HG02588 (cell line): ENCODE results near the gene THSD7A.
A peak's percentile ranks its signal among the peaks of the same experiment; 100 is the strongest.

Experiments used
- ATAC-seq: cut with Tn5 transposase; IDR thresholded peaks from one replicate; pipeline ENCODE4 v1.9.1; 2021; ENCODE audit warnings: mild to moderate bottlenecking, moderate library complexity; ENCODE audit not compliant: unreplicated experiment

THSD7A gene

GRCh38 chr7:11648101-11648500, 183.9 kb downstream of the THSD7A start:
- no peak for ATAC-seq

DNA sequence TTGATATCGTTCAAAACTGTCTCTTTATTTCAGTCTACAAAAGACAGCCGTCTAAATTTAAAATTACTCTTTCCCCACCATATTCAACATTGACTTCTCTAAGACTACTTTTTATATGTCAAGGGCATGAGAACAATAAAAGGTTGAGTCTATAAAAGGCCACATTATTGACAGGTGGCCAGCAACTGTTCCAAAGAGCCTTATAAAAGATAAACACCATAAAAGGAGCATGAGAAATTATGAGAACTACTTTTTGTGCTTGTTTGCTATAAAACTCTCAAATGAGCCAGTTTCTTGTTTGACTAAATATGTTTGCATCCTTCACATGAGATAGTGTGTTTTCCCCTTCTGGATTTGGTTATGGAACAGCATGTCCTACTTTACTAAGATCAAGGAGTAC, 189.2 kb downstream of the THSD7A start:
- no peak for ATAC-seq

DNA sequence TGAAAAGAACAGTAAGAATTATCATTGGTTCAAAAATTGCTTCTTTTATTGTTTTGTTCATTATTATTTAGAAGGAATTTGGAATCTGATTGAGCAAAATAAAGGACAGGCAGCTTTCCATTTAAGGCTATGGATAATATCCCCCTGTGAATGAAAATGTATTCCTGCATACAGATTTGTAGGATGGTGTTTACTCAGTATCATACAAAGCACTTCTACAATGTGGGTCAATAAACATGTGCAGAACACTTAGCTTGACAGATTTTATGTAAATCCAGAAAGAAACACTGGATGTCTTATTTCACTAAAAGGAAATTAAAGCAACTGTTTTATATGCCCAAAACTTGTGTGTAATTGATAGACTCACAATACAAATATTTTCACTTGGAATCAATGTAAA, 189.7 kb downstream of the THSD7A start:
- ATAC-seq = no peak

DNA sequence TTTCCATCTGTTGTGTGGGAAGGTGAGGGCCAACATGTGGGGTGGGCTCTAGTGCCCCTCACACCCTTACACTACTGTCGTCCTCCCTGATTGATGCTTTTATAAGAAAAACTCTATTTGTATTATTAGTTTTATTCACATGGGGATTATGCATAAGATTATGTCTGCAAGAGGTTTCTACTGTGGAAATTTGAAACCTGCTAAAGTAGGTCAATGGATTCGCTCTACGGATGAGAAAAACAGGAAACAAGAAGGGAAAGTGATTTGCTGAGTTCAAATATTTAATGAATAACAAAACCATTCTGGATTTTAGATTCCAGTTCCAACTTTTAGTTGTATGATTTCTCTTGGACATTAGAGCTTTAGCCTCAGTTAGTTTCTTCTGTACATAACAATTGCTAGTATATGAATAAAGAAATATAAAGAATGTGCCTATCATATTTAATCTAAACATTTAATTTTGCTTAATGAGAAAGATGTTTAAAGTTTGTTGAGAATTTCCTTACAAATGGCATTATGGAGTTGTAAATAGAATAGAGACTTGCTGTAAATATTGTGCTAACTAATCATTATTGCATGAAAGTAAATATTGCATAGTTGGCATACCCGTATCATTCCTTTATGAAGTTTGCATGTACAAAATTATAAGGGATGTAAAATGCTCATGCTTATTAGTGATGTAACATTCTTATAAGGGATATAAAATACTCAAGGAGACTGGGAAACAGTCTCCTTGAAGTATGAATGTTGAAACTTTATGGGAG, 193.8 kb downstream of the THSD7A start:
- no peak for ATAC-seq

- no peak for ATAC-seq
Measured at GRCh38 chr7:11636274-11636673, 195.7 kb downstream of the THSD7A start.

DNA sequence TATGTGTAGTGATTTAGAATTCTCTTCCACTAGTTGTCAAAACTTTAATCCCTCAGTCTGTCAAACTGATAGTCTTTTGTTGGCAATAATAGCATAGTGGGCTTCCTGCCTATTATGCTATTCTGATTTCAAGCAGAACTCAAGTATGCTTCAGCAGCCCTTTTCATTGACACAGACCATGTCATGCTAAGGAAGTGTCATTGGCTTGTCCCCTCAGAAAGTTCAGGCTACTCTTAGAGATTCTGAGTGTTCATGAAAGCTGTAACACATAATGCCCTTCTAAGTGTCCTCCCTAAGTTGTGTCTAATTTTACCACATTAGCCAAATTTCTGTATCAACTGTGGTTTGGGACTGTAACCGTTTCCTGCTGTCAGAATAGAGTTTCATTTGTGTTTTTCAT, 198.7 kb downstream of the THSD7A start:
- no peak for ATAC-seq

- no peak for ATAC-seq
Measured at GRCh38 chr7:11630355-11630754, 201.6 kb downstream of the THSD7A start.

- ATAC-seq = no peak
Measured at GRCh38 chr7:11625669-11626068, 206.3 kb downstream of the THSD7A start.

GRCh38 chr7:11623093-11623678, 208.8 kb downstream of the THSD7A start:
- no peak for ATAC-seq

GRCh38 chr7:11620406-11621253, 211.4 kb downstream of the THSD7A start:
- ATAC-seq = no peak

DNA sequence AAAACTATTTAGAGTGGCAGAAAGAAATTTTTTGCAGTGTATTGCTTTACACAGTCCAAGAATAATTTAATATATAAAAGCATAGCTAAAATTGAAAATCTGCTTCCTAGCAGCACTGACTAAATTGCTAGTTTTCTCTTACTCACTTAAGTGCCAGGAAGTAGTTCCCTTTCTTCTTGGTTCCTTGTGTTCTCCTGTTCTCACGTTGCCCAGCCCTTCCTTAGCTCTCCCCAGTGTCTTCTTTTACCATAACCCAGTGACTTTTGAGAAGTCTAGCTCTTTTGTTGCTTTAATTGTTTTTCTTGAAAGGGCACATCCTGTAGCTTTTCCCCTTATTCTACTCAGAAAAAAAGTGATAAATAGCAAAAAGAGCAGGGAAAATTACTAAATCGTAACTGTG, 215.5 kb downstream of the THSD7A start:
- ATAC-seq = no peak

GRCh38 chr7:11615174-11615573, 216.8 kb downstream of the THSD7A start:
- no peak for ATAC-seq

DNA sequence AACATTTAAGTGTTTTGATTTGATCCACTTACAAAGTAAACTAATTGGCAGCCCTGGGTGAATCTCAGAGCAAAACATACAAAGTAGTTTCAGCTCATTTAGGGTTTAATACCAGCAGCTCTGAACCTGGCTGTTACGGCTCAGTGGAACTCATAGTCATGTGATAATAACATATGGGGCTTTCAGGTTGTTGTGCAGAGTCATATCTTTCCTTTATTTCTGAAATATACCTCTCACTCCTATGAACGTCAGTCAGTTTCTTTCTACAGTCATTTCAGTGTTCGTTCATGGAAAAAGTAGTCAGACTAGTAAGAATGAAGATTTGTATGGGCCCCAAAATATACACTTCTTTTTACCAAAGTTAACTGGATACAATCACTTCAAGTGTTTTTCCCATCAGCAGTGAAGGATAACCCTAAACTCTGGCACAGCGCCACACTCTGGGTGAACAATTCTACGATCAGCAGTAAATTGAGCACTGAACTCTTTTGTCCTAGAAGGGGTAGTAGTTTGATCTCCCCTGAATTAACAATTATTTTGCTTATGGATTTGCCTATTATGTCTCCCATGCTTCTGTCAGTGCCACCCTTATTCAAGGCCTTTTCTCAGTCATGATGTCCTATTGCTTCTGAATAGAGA, 218.6 kb downstream of the THSD7A start:
- peak; percentile 85 for ATAC-seq

- ATAC-seq = no peak
Measured at GRCh38 chr7:11612737-11613136, 219.3 kb downstream of the THSD7A start.

DNA sequence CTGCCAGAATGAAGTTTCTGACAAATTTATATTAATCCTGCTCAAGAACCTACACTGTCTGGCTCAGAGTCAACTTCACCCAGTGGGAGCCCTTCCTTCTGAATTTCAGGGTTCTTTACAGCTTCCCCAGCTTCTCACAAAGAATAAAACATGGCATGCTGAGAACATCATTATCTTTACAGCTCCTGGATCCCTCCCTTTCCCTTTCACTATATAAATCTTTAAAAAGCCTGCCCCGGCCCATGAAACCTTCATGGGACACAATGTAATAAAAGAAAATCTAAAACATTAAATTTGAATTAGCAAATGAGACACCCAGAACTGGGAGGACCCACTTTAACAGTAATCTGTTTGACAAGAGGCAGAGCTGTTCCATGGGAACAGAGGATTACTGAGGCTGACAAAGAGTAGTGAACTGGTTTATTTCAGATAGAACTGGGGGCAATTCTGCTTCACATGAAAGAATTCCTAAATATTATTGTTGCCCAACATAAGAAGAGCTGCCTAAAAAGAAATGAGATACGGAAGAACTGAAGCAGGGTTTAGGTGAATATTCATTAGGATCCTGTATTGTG, 222.8 kb downstream of the THSD7A start:
- ATAC-seq = no peak

DNA sequence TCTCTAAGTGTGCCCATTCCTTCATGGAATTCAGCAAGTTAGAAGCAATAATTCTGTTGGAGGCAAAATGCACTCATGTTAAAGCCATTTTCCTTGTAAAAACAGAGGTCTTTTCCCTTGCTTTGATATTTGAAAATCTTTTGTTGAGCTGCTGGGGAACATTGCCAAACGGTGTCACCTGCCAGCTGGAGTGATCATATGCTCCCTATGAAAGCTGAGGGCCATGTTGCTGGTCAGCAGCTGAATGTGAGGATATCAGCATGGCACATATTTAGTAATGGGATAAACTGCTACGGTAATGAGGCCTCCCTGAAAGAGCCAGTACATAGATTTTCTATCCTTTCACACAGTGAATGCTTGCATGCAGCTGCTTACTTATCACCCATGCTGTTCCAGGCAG, 224.3 kb downstream of the THSD7A start:
- no peak for ATAC-seq

DNA sequence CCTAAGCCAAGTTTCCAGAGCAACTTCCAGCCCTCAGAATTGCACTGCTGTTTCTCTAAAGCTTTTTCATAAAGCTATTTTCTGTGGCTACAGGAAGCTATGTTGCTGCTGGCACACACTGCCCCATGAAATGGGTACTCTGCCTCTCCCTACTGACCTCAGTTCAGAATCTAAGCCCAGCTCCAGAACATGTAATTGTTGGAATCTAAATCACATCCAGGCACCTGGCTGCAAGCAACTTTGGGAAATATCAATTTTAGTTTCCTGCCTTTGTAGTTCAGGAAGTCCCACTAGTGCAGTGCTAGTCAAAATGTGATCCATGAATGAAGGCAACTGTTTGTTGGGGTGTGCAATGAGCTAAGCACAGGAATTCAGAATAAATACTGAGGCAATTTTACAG, 226.2 kb downstream of the THSD7A start:
- ATAC-seq = no peak

DNA sequence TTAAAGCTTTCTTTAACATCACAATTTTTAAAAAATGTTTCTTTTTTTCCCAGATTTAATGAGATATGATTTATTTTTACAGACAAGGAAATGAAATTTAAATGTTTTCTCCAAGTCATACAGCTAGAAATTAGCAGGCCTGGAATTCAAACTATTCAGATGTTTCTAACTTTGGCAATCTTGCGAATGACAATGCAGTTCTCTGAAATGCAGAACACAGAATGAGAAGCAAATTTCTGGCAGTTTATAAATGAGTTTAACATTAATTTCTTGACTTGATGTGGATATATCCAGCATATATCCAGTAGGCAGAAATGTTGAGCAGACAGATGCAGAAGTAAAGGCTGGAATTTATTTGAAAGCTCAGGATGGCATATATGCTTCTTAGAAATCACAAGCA, 227.5 kb downstream of the THSD7A start:
- ATAC-seq = no peak

- ATAC-seq = no peak
Measured at GRCh38 chr7:11601761-11602160, 230.2 kb downstream of the THSD7A start.

DNA sequence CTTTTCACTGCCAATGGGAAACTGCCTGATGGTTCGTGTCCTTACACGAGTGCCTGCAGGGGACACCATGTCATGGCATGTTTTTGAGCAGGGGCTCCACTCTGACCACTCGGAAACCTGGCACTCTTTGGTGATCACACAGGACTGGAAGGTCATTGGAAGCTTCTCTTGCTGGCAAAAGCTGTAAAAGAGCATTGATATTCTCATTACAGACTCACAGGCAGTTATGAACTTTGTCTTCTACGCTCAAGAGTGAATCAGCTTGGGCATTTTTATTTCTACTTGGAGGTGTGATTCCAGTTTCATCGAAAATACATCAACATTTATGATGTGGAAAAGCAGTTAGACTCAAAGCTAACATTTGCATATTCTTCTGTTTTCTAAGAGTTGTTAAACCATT, 238.7 kb downstream of the THSD7A start:
- no peak for ATAC-seq

DNA sequence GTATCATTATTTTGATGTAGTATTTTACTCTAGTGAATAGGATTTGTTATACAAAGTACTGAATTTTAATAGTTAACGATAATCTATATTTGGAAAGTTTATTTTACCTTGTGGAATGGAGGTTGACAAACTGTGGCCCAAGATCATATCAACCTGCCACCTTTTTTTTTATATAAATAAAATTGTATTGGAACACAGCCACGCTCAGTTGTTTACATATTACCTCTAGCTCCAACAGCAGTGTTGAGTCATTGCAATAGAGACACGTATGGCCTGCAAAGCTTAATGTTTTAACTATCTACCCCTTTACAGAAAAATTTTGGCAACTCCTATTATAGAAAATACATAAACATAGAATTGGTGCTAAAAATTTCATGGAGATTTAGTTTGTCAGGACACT, 239.3 kb downstream of the THSD7A start:
- ATAC-seq = no peak
